Activated naive CD8-positive, alpha-beta T cell (primary cell): ENCODE data around the gene COG3.

Source experiments
- H3K27ac Mint-ChIP-seq: one replicate; pipeline ENCODE4 v1.8.0; 2021; ENCODE audit warnings: mixed read lengths
- H3K27me3 Mint-ChIP-seq: one replicate; pipeline ENCODE4 v1.8.0; 2021; ENCODE audit warnings: mixed read lengths
- H3K36me3 Mint-ChIP-seq: one replicate; pipeline ENCODE4 v1.8.0; 2021; ENCODE audit warnings: mixed read lengths
- H3K4me1 Mint-ChIP-seq: one replicate; pipeline ENCODE4 v1.8.0; 2021; ENCODE audit warnings: low read depth, mixed read lengths
- H3K4me3 Mint-ChIP-seq: one replicate; pipeline ENCODE4 v1.8.0; 2021; ENCODE audit warnings: mild to moderate bottlenecking, mixed read lengths
- H3K9me3 Mint-ChIP-seq: one replicate; pipeline ENCODE4 v1.8.0; 2021; ENCODE audit warnings: low read depth, mixed read lengths

COG3 gene

GRCh38 chr13:45436953-45437352 is 27.8 kb upstream of the COG3 start:
- Mint-ChIP-seq H3K4me3 (no peak overlapping the region), H3K27ac (no peak overlapping the region), H3K36me3 (no peaks in the 10 kb centered on the region), H3K9me3 (no peaks in the 10 kb centered on the region), H3K27me3 (no peaks in the 10 kb centered on the region), H3K4me1 (peaks cover 5% of the 10 kb centered on the region)

GRCh38 chr13:45437947-45438346 is 26.8 kb upstream of the COG3 start:
- no peak overlapping the region for H3K27ac Mint-ChIP-seq
- peaks cover 7% of the 10 kb centered on the region for H3K4me1 Mint-ChIP-seq
- H3K4me3 Mint-ChIP-seq = no peak overlapping the region
- H3K9me3 Mint-ChIP-seq = no peaks in the 10 kb centered on the region
- no peaks in the 10 kb centered on the region for H3K27me3 Mint-ChIP-seq
- H3K36me3 Mint-ChIP-seq = no peaks in the 10 kb centered on the region

- Mint-ChIP-seq H3K4me3 (no peak overlapping the region), H3K9me3 (no peaks in the 10 kb centered on the region), H3K27me3 (no peaks in the 10 kb centered on the region), H3K36me3 (no peaks in the 10 kb centered on the region), H3K4me1 (peaks cover 7% of the 10 kb centered on the region), H3K27ac (no peak overlapping the region)
Observed at GRCh38 chr13:45439008-45439407, 25.7 kb upstream of the COG3 start.

- Mint-ChIP-seq H3K4me1 (peaks cover 7% of the 10 kb centered on the region), H3K9me3 (no peaks in the 10 kb centered on the region), H3K27me3 (no peaks in the 10 kb centered on the region), H3K36me3 (no peaks in the 10 kb centered on the region), H3K4me3 (no peak overlapping the region), H3K27ac (no peak overlapping the region)
Observed at GRCh38 chr13:45439781-45440462, 24.8 kb upstream of the COG3 start.

- Mint-ChIP-seq H3K4me1 (peaks cover 7% of the 10 kb centered on the region), H3K4me3 (no peak overlapping the region), H3K27ac (peak overlapping the region; percentile 59), H3K9me3 (no peaks in the 10 kb centered on the region), H3K36me3 (no peaks in the 10 kb centered on the region), H3K27me3 (no peaks in the 10 kb centered on the region)
Observed at GRCh38 chr13:45441633-45442032, 23.1 kb upstream of the COG3 start.

- Mint-ChIP-seq H3K27me3 (no peaks in the 10 kb centered on the region), H3K27ac (no peak overlapping the region), H3K4me3 (no peak overlapping the region), H3K9me3 (no peaks in the 10 kb centered on the region), H3K4me1 (peaks cover 7% of the 10 kb centered on the region), H3K36me3 (no peaks in the 10 kb centered on the region)
Observed at GRCh38 chr13:45445053-45445452, 19.7 kb upstream of the COG3 start.

- Mint-ChIP-seq H3K4me3 (no peak overlapping the region), H3K27me3 (no peaks in the 10 kb centered on the region), H3K36me3 (no peaks in the 10 kb centered on the region), H3K27ac (no peak overlapping the region), H3K9me3 (no peaks in the 10 kb centered on the region), H3K4me1 (peaks cover 7% of the 10 kb centered on the region)
Observed at GRCh38 chr13:45446181-45446580, 18.6 kb upstream of the COG3 start.

GRCh38 chr13:45447050-45447661 is 17.6 kb upstream of the COG3 start:
- H3K4me3 Mint-ChIP-seq = no peak overlapping the region
- no peak overlapping the region for H3K27ac Mint-ChIP-seq
- no peaks in the 10 kb centered on the region for H3K36me3 Mint-ChIP-seq
- H3K4me1 Mint-ChIP-seq = no peaks in the 10 kb centered on the region
- no peaks in the 10 kb centered on the region for H3K27me3 Mint-ChIP-seq
- no peaks in the 10 kb centered on the region for H3K9me3 Mint-ChIP-seq

- H3K27ac Mint-ChIP-seq = no peak overlapping the region
- no peaks in the 10 kb centered on the region for H3K27me3 Mint-ChIP-seq
- no peak overlapping the region for H3K4me3 Mint-ChIP-seq
- H3K9me3 Mint-ChIP-seq = no peaks in the 10 kb centered on the region
- no peaks in the 10 kb centered on the region for H3K4me1 Mint-ChIP-seq
- H3K36me3 Mint-ChIP-seq = no peaks in the 10 kb centered on the region
Observed at GRCh38 chr13:45448965-45449559, 15.7 kb upstream of the COG3 start.

- Mint-ChIP-seq H3K36me3 (no peaks in the 10 kb centered on the region), H3K4me1 (no peaks in the 10 kb centered on the region), H3K4me3 (no peak overlapping the region), H3K9me3 (no peaks in the 10 kb centered on the region), H3K27me3 (no peaks in the 10 kb centered on the region), H3K27ac (no peak overlapping the region)
Observed at GRCh38 chr13:45451282-45451681, 13.5 kb upstream of the COG3 start.

- Mint-ChIP-seq H3K36me3 (peaks cover 4% of the 10 kb centered on the region), H3K4me3 (no peak overlapping the region), H3K27me3 (no peaks in the 10 kb centered on the region), H3K27ac (no peak overlapping the region), H3K4me1 (no peaks in the 10 kb centered on the region), H3K9me3 (peaks cover 5% of the 10 kb centered on the region)
Observed at GRCh38 chr13:45454204-45454603, 10.5 kb upstream of the COG3 start.

- H3K4me3 Mint-ChIP-seq = no peak overlapping the region
- H3K27ac Mint-ChIP-seq = no peak overlapping the region
- peaks cover 5% of the 10 kb centered on the region for H3K9me3 Mint-ChIP-seq
- no peaks in the 10 kb centered on the region for H3K4me1 Mint-ChIP-seq
- peaks cover 4% of the 10 kb centered on the region for H3K36me3 Mint-ChIP-seq
- H3K27me3 Mint-ChIP-seq = no peaks in the 10 kb centered on the region
Observed at GRCh38 chr13:45456196-45456972, 8.4 kb upstream of the COG3 start.

- Mint-ChIP-seq H3K4me1 (peaks cover 43% of the 10 kb centered on the region), H3K9me3 (no peaks in the 10 kb centered on the region), H3K36me3 (no peaks in the 10 kb centered on the region), H3K27ac (peak overlapping the region; percentile 92), H3K27me3 (no peaks in the 10 kb centered on the region), H3K4me3 (peak overlapping the region; percentile 94)
Observed at GRCh38 chr13:45464141-45464686, 525 bp upstream of the COG3 start.

GRCh38 chr13:45466359-45466758 is 1.6 kb downstream of the COG3 start:
- Mint-ChIP-seq H3K36me3 (peaks cover 1% of the 10 kb centered on the region), H3K4me3 (peak overlapping the region; percentile 94), H3K4me1 (peaks cover 60% of the 10 kb centered on the region), H3K27me3 (no peaks in the 10 kb centered on the region), H3K9me3 (no peaks in the 10 kb centered on the region), H3K27ac (peak overlapping the region; percentile 92)

- Mint-ChIP-seq H3K36me3 (peaks cover 10% of the 10 kb centered on the region), H3K4me3 (no peak overlapping the region), H3K27me3 (no peaks in the 10 kb centered on the region), H3K9me3 (no peaks in the 10 kb centered on the region), H3K27ac (peak overlapping the region; percentile 73), H3K4me1 (peaks cover 76% of the 10 kb centered on the region)
Observed at GRCh38 chr13:45468635-45469034, 3.9 kb downstream of the COG3 start.
